Mucosa of descending colon (tissue), 3 donors: ENCODE data around the gene ZNF468. TPM values are rescaled to one million over a fixed set of nuclear protein-coding genes. Genes with fewer than 3 reads are reported as not detected.
"Not testable (repeated sequence)": the region's sequence is repeated elsewhere in the genome, so short reads cannot be mapped to it uniquely, and the experiment has no call there.

ENCODE experiments used
- ATAC-seq: fragments of 200-7000 bp; cut with Tn5 transposase; one replicate; pipeline ENCODE4 v1.9.1; 2020; ENCODE audit warnings: mild to moderate bottlenecking, moderate library complexity
- DNase-seq, 3 donors: peaks; one replicate each; pipeline ENCODE4 v3.0.0-alpha.2; 2020
- H3K36me3 ChIP-seq: fragments of 200-600 bp; one replicate; pipeline ENCODE4 v1.8.0; 2021; ENCODE audit warnings: low read depth, mild to moderate bottlenecking
- H3K4me1 ChIP-seq: fragments of 200-600 bp; one replicate; pipeline ENCODE4 v1.8.0; 2021; ENCODE audit warnings: low read depth, mild to moderate bottlenecking
- H3K4me3 ChIP-seq: fragments of 200-600 bp; one replicate; pipeline ENCODE4 v1.8.0; 2021; ENCODE audit warnings: mild to moderate bottlenecking
- H3K9me3 ChIP-seq: fragments of 200-600 bp; one replicate; pipeline ENCODE4 v1.8.0; 2021; ENCODE audit warnings: mild to moderate bottlenecking
- CTCF ChIP-seq: fragments of 200-600 bp; IDR thresholded peaks from one replicate; pipeline ENCODE4 v1.8.0; 2022; ENCODE audit warnings: antibody characterized with exemption, mild to moderate bottlenecking
- intact Hi-C, 2 donors: fragments of 100-400 bp; cut with DNase I in 1 of 2; cut with micrococcal nuclease in 1 of 2; formaldehyde crosslinking; loops; one replicate each; pipeline versions ENCODE4 v1.11.0 to v1.11.1; 2022; cut with DNase I, micrococcal nuclease
- total RNA-seq, 3 donors: library from RNA; stranded (reverse); fragmentation: NEBNext Ultra II Directional in 2 of 3; extraction: Animal tissue kit (Norgen Biotek cat#: 25700) in 2 of 3; gene quantifications; one replicate each; pipeline versions ENCODE4 v1.2.1 to v1.2.4, GENCODE V29; 2021 to 2023
- donor health status: DM: no; HTN: no; CAD: no; lungs with moderate emphysema.
- donor health status: DM: no; HTN: no; CAD: no.
- donor health status: DM: no; HTN: yes; CAD: no.

Gene ZNF468
- total RNA-seq, 3 donors from 2014 or later: 19.5 to 33.2 (median 30.7) TPM

GRCh38 chr19:52823676-52824075, 33.7 kb downstream of the ZNF468 start:
- Histone ChIP-seq H3K4me3 (no peak overlapping the region), H3K9me3 (peaks cover 9% of the 10 kb centered on the region), H3K4me1 (no peaks in the 10 kb centered on the region), H3K36me3 (no peaks in the 10 kb centered on the region)
- ATAC-seq (no peak), DNase-seq (no peak)
- intact Hi-C loops: no loop called here
- TF ChIP-seq CTCF: no peak

- H3K36me3 ChIP-seq, H3K9me3 ChIP-seq, intact Hi-C loops, H3K4me1 ChIP-seq: not testable (repeated sequence)
- peak; percentile 84 to 87 (median 86) for DNase-seq
- ATAC-seq: peak; percentile 100
- peak within 1 kb of the TSS; percentile 27 for H3K4me3 ChIP-seq
Measured at GRCh38 chr19:52821204-52821960, 36.0 kb downstream of the ZNF468 start, which contains the start of gene ZNF28. ZNF28 (minus strand) TSS chr19:52821633; CDS start chr19:52817958, 3,675 bp downstream.

GRCh38 chr19:52820472-52821203, 36.8 kb downstream of the ZNF468 start:
- H3K9me3 ChIP-seq, H3K4me1 ChIP-seq, intact Hi-C loops, H3K36me3 ChIP-seq: not testable (repeated sequence)
- H3K4me3 ChIP-seq: peak overlapping the region; percentile 27
- ATAC-seq (peak; percentile 46), DNase-seq (peak in 2 of 3 donors; percentile 39 to 52)

GRCh38 chr19:52809801-52810200, 47.6 kb downstream of the ZNF468 start:
- no peak for DNase-seq
- Histone ChIP-seq H3K36me3 (no peaks in the 10 kb centered on the region), H3K4me1 (no peaks in the 10 kb centered on the region), H3K9me3 (peaks cover 66% of the 10 kb centered on the region), H3K4me3 (no peak overlapping the region)
- ATAC-seq: no peak
- TF ChIP-seq CTCF: no peak
- intact Hi-C loops: no loop called here

- ATAC-seq, H3K4me3 ChIP-seq, H3K4me1 ChIP-seq, DNase-seq, intact Hi-C loops: not testable (repeated sequence)
- peaks cover 17% of the 10 kb centered on the region for H3K36me3 ChIP-seq
- H3K9me3 ChIP-seq: peaks cover 100% of the 10 kb centered on the region
Measured at GRCh38 chr19:52799950-52800640, 57.3 kb downstream of the ZNF468 start.

GRCh38 chr19:52789440-52789839, 68.0 kb downstream of the ZNF468 start:
- intact Hi-C loops: no loop called here
- DNase-seq: no peak
- Histone ChIP-seq H3K4me3 (no peak overlapping the region), H3K4me1 (peaks cover 2% of the 10 kb centered on the region), H3K36me3 (no peaks in the 10 kb centered on the region), H3K9me3 (peaks cover 23% of the 10 kb centered on the region)
- ATAC-seq: no peak
- no peak for TF ChIP-seq CTCF

Other genes starting within 250 kb of the ZNF468 start
- 10 to 100 TPM; 17.6 to 48.7 (median 31.6) TPM for gene ZNF83, start 219.3 kb downstream of the ZNF468 start, total RNA-seq
- gene ZNF611, start 122.6 kb downstream of the ZNF468 start, total RNA-seq: 10 to 100 TPM; 14.1 to 20.7 (median 16.0) TPM
- 10 to 100 TPM in 2 of 3 donors, 1 to 10 TPM in 1; 9.7 to 26.2 (median 14.6) TPM for gene ZNF600, start 70.8 kb downstream of the ZNF468 start, total RNA-seq
- gene ZNF28, start 36.0 kb downstream of the ZNF468 start, total RNA-seq: 10 to 100 TPM; 16.9 to 20.1 (median 17.3) TPM
- gene ZNF320, start 40.0 kb upstream of the ZNF468 start, total RNA-seq: 10 to 100 TPM in 2 of 3 donors, 1 to 10 TPM in 1; 9.7 to 31.9 (median 16.8) TPM
- gene ZNF888, start 65.8 kb upstream of the ZNF468 start, total RNA-seq: 10 to 100 TPM in 2 of 3 donors, 1 to 10 TPM in 1; 9.8 to 20.5 (median 16.7) TPM
- gene ZNF816, start 105.3 kb upstream of the ZNF468 start, total RNA-seq: 10 to 100 TPM; 14.8 to 16.0 (median 15.1) TPM
- gene ERVV-1, start 156.3 kb upstream of the ZNF468 start, total RNA-seq: not detected
- gene ERVV-2, start 187.1 kb upstream of the ZNF468 start, total RNA-seq: not detected
- gene ZNF160, start 245.8 kb upstream of the ZNF468 start, total RNA-seq: 10 to 100 TPM; 19.9 to 28.6 (median 28.0) TPM